Measurements from ENCODE around the gene FRMD1. TPM values are rescaled to one million over a fixed set of nuclear protein-coding genes. Genes with fewer than 3 reads are reported as not detected.

FRMD1 gene
- total RNA-seq, 2 donors from 2014 or later: not detected

GRCh38 chr6:168017629-168018028 lies 61.4 kb downstream of the FRMD1 start:
- Histone ChIP-seq H3K9me3 (no peaks in the 10 kb centered on the region), H3K27me3 (no peaks in the 10 kb centered on the region), H3K4me1 (no peaks in the 10 kb centered on the region), H3K4me3 (no peak overlapping the region), H3K36me3 (replicated peaks in 1 of 2; ENCODE audit: insufficient read depth in 1 of 2, low read depth in 2 of 2) (no peaks in the 10 kb centered on the region), H3K27ac (no peak overlapping the region)
- intact Hi-C loops (cut with DNase I): no loop called here
- no peak for TF ChIP-seq POLR2A (IDR thresholded peaks at IDR 0.05)
- TF ChIP-seq, protein P1, sequence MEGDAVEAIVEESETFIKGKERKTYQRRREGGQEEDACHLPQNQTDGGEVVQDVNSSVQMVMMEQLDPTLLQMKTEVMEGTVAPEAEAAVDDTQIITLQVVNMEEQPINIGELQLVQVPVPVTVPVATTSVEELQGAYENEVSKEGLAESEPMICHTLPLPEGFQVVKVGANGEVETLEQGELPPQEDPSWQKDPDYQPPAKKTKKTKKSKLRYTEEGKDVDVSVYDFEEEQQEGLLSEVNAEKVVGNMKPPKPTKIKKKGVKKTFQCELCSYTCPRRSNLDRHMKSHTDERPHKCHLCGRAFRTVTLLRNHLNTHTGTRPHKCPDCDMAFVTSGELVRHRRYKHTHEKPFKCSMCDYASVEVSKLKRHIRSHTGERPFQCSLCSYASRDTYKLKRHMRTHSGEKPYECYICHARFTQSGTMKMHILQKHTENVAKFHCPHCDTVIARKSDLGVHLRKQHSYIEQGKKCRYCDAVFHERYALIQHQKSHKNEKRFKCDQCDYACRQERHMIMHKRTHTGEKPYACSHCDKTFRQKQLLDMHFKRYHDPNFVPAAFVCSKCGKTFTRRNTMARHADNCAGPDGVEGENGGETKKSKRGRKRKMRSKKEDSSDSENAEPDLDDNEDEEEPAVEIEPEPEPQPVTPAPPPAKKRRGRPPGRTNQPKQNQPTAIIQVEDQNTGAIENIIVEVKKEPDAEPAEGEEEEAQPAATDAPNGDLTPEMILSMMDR (IDR thresholded peaks at IDR 0.05): no peak
- ATAC-seq: no peak
- WGBS, 2 donors: 22 to 31% methylated on average over 11 of the region's 11 CpGs
- no peak for DNase-seq

- Histone ChIP-seq H3K36me3 (replicated peaks in 1 of 2; ENCODE audit: insufficient read depth in 1 of 2, low read depth in 2 of 2) (no peaks in the 10 kb centered on the region), H3K4me1 (no peaks in the 10 kb centered on the region), H3K9me3 (no peaks in the 10 kb centered on the region), H3K27ac (no peak overlapping the region), H3K27me3 (no peaks in the 10 kb centered on the region), H3K4me3 (no peak overlapping the region)
- intact Hi-C loops (cut with DNase I): no loop called here
- ATAC-seq (no peak), DNase-seq (no peak)
- no peak for TF ChIP-seq POLR2A (IDR thresholded peaks at IDR 0.05)
- TF ChIP-seq, protein P1 (IDR thresholded peaks at IDR 0.05): no peak
- WGBS, 2 donors: 72 to 84% methylated on average over 9 to 18 of the region's 18 CpGs
Observed at GRCh38 chr6:168016721-168017525, 62.1 kb downstream of the FRMD1 start.

GRCh38 chr6:168016176-168016620 lies 62.8 kb downstream of the FRMD1 start:
- intact Hi-C loops (cut with DNase I): no loop called here

DNA sequence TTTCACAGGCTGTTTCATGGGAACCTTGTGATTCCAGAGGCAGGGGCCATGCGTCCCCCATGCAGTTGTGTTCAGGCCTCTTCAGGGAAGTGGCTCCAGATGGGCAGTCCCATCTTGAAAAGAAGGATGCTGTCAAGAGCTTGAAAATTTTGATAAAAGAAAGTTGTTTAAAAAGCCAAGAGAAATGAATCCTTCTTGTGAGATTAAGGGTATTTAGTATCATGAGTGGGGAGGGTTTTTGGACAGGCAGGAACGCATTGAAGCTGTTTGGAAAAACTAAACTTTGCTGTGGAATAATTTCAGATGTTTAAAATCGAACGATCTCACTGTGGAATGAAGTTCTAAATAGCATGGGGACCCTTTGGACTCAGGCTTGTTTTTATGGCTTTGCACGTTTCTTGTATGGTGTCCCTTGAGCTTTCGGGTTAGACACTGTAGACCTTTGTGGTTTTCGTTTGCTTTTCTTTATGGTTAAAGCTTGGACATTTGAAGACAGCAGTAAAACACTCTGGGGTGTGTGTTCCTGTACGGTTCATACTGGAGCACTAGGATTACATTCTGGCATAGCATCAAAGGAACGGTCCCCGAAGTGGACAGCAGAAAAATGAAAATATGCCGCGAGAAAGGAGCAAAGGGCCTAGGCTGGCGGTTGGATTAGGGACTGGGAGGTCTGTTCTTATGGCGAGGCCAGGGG lies 63.4 kb downstream of the FRMD1 start:
- ATAC-seq: no peak

More at GRCh38 chr6:168016176-168016620, 62.8 kb downstream of the FRMD1 start:
- Histone ChIP-seq H3K4me1 (no peaks in the 10 kb centered on the region), H3K27ac (no peak overlapping the region), H3K27me3 (no peaks in the 10 kb centered on the region), H3K9me3 (no peaks in the 10 kb centered on the region), H3K4me3 (no peak overlapping the region), H3K36me3 (replicated peaks in 1 of 2; ENCODE audit: insufficient read depth in 1 of 2, low read depth in 2 of 2) (no peaks in the 10 kb centered on the region)
- TF ChIP-seq, protein P1 (IDR thresholded peaks at IDR 0.05): no peak
- TF ChIP-seq POLR2A (IDR thresholded peaks at IDR 0.05): no peak
- 88 to 89% methylated on average over 18 of the region's 18 CpGs for WGBS, 2 donors
- ATAC-seq (no peak), DNase-seq (no peak)

More for the DNA sequence above, 63.4 kb downstream of the FRMD1 start:
- no peaks in the 10 kb centered on the region for H3K4me1 ChIP-seq
- no peak overlapping the region for H3K4me3 ChIP-seq
- 78 to 82% methylated on average over 14 of the region's 14 CpGs for WGBS, 2 donors
- no peaks in the 10 kb centered on the region for H3K27me3 ChIP-seq
- H3K27ac ChIP-seq: no peak overlapping the region
- no peak for DNase-seq
- intact Hi-C loops (cut with DNase I): no loop called here
- no peaks in the 10 kb centered on the region for H3K36me3 ChIP-seq (replicated peaks in 1 of 2; ENCODE audit: insufficient read depth in 1 of 2, low read depth in 2 of 2)
- TF ChIP-seq, protein P1 (IDR thresholded peaks at IDR 0.05): no peak
- no peak for TF ChIP-seq POLR2A (IDR thresholded peaks at IDR 0.05)
- peaks cover 0 to 4% (median 0%) of the 10 kb centered on the region in 3 donors for H3K9me3 ChIP-seq
